EH (cell line): ENCODE measurements around the gene GPX4.

Source experiments
- DNase-seq: peaks from one replicate; pipeline ENCODE4 v3.0.0-alpha.2; 2015; ENCODE audit warnings: low read depth

GPX4 gene

GRCh38 chr19:1103708-1104310 lies at the start of gene GPX4:
Gene GPX4 (plus strand): TSS chr19:1103994. CDS start chr19:1104044, 50 bp downstream.
- peak; percentile 99 for DNase-seq

- no peak for DNase-seq
Measured at GRCh38 chr19:1054102-1055027, 49.4 kb upstream of the GPX4 start.

- DNase-seq = no peak
Measured at GRCh38 chr19:1055028-1055425, 48.8 kb upstream of the GPX4 start.

GRCh38 chr19:1055886-1056620 lies 47.7 kb upstream of the GPX4 start:
- DNase-seq = no peak

- peak; percentile 40 for DNase-seq
Measured at GRCh38 chr19:1057176-1057855, 46.5 kb upstream of the GPX4 start.

GRCh38 chr19:1058112-1058511 lies 45.7 kb upstream of the GPX4 start:
- no peak for DNase-seq

- DNase-seq = no peak
Measured at GRCh38 chr19:1060689-1061088, 43.1 kb upstream of the GPX4 start.

- no peak for DNase-seq
Measured at GRCh38 chr19:1061987-1062386, 41.8 kb upstream of the GPX4 start.

- DNase-seq = no peak
Measured at GRCh38 chr19:1062387-1063029, 41.3 kb upstream of the GPX4 start.

GRCh38 chr19:1063030-1063908 lies 40.5 kb upstream of the GPX4 start:
- DNase-seq = no peak

GRCh38 chr19:1063909-1064660 lies 39.7 kb upstream of the GPX4 start:
- DNase-seq = no peak

- peak; percentile 59 for DNase-seq
Measured at GRCh38 chr19:1064661-1065605, 38.9 kb upstream of the GPX4 start.

GRCh38 chr19:1065606-1066109 lies 38.1 kb upstream of the GPX4 start:
- no peak for DNase-seq

- no peak for DNase-seq
Measured at GRCh38 chr19:1066251-1066747, 37.5 kb upstream of the GPX4 start.

- DNase-seq = no peak
Measured at GRCh38 chr19:1066748-1067340, 37.0 kb upstream of the GPX4 start, which contains the start of gene ARHGAP45. Gene ARHGAP45 (plus strand): TSS chr19:1067167. CDS start chr19:1067406, 239 bp downstream.

GRCh38 chr19:1067341-1067957 lies 36.3 kb upstream of the GPX4 start:
- no peak for DNase-seq
